Measurements from ENCODE around the gene GNB1L. TPM values are rescaled to one million over a fixed set of nuclear protein-coding genes. Genes with fewer than 3 reads are reported as not detected.

Gene GNB1L
- total RNA-seq, 1 experiment from 2014 or later: 18.0 TPM

GRCh38 chr22:19824212-19824925, 30.3 kb downstream of the GNB1L start:
- ATAC-seq: no peak
- H3K36me3 Mint-ChIP-seq: 0 out of 2 replicates have a peak, but pooled peaks cover 3% of the 10 kb centered on the region
- H3K9me3 Mint-ChIP-seq: peaks cover 12% of the 10 kb centered on the region
- H3K4me3 Mint-ChIP-seq: no peak overlapping the region
- CTCF ChIA-PET: interaction anchor here (1.1 to 4.0 kb wide), 2 partner anchors 23 to 94 kb away, joined by 3 to 13 read pairs; no protein-coding TSS in a partner anchor
- TF ChIP-seq USF2 (CRISPR knock-in tag; IDR thresholded peaks at IDR 0.05): no peak
- TF ChIP-seq GABPB1 (CRISPR knock-in tag; IDR thresholded peaks at IDR 0.05): 0 out of 2 replicates have a peak, but pooled peaks have one; percentile 5
- TF ChIP-seq ETV6 (CRISPR knock-in tag; IDR thresholded peaks at IDR 0.05): no peak
- no peak for TF ChIP-seq ZNF671 (CRISPR knock-in tag; IDR thresholded peaks at IDR 0.05)
- no peak overlapping the region for H3K27ac Mint-ChIP-seq
- DNase-seq (ENCODE audit: low spot score): no peak
- no peaks in the 10 kb centered on the region for H3K27me3 Mint-ChIP-seq (ENCODE audit: low read depth)
- H3K4me1 Mint-ChIP-seq: peaks cover 5% of the 10 kb centered on the region; the same call in 1 of the 2 replicates
- POLR2A ChIA-PET: no interaction called here

GRCh38 chr22:19823902-19824211, 30.8 kb downstream of the GNB1L start:
- DNase-seq (ENCODE audit: low spot score) (no peak), ATAC-seq (no peak)
- no peak for TF ChIP-seq MYBL2 (CRISPR knock-in tag; IDR thresholded peaks at IDR 0.05)
- 0 out of 2 replicates have a peak, but pooled peaks have one; percentile 12 for TF ChIP-seq GABPB1 (CRISPR knock-in tag; IDR thresholded peaks at IDR 0.05)
- Mint-ChIP-seq H3K36me3 (0 out of 2 replicates have a peak, but pooled peaks cover 3% of the 10 kb centered on the region), H3K9me3 (peaks cover 12% of the 10 kb centered on the region), H3K4me3 (no peak overlapping the region), H3K27ac (peak overlapping the region; percentile 53), H3K4me1 (peaks cover 5% of the 10 kb centered on the region; the same call in 1 of the 2 replicates), H3K27me3 (ENCODE audit: low read depth) (no peaks in the 10 kb centered on the region)
- ChIA-PET CTCF (interaction anchor here (1.2 to 4.0 kb wide), 2 partner anchors 93 to 144 kb away, joined by 3 to 13 read pairs; no protein-coding TSS in a partner anchor), POLR2A (no interaction called here)

DNA sequence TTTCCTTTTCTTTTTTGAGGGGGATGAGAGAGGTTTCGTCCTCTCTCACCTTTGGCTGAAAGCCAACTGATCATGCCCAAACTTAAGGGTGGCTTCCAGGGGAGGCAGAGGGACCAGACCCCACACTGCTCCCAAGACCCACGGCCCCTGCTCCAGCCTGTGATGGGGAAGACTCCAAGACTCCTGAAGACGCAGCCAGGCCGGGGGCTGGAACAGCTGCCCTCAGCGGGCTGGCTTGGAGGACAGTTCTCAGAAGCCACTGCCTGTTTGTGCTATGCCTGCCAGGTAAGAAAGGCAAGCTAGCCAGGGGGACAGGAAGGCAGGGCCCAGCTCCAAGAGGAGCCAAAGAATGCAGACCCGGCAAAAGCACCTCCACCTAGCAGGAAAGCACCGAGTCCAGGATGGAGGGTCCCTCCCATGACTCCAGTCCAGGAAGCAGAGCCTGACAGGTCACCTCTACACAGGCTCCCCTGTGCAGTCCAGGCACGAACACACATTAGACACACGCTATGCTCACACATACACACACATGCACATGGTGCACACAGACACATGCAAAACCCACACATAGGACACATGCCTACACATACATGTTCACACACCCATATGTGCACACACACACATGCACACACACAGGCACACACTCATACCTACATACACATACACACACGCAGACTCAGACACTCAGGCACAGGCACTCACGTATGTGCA, 31.3 kb downstream of the GNB1L start:
- TF ChIP-seq, protein P1, sequence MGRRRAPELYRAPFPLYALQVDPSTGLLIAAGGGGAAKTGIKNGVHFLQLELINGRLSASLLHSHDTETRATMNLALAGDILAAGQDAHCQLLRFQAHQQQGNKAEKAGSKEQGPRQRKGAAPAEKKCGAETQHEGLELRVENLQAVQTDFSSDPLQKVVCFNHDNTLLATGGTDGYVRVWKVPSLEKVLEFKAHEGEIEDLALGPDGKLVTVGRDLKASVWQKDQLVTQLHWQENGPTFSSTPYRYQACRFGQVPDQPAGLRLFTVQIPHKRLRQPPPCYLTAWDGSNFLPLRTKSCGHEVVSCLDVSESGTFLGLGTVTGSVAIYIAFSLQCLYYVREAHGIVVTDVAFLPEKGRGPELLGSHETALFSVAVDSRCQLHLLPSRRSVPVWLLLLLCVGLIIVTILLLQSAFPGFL (CRISPR knock-in tag; IDR thresholded peaks at IDR 0.05; ENCODE audit: borderline replicate concordance): no peak
- TF ChIP-seq CDX4 (CRISPR knock-in tag; IDR thresholded peaks at IDR 0.05; ENCODE audit: borderline replicate concordance): no peak
- 0 out of 2 replicates have a peak, but pooled peaks have one; percentile 3 for TF ChIP-seq GABPB1 (CRISPR knock-in tag; IDR thresholded peaks at IDR 0.05)
- ATAC-seq: no peak
- CTCF ChIA-PET: interaction anchor here (0.6 to 4.0 kb wide), 4 partner anchors 90 to 1846 kb away, joined by 3 to 13 read pairs (median 4); no protein-coding TSS in a partner anchor
- Mint-ChIP-seq H3K27ac (peak overlapping the region; percentile 53), H3K36me3 (0 out of 2 replicates have a peak, but pooled peaks cover 3% of the 10 kb centered on the region), H3K27me3 (ENCODE audit: low read depth) (no peaks in the 10 kb centered on the region), H3K4me3 (no peak overlapping the region), H3K4me1 (peaks cover 5% of the 10 kb centered on the region; the same call in 1 of the 2 replicates), H3K9me3 (peaks cover 12% of the 10 kb centered on the region)
- DNase-seq (ENCODE audit: low spot score): no peak
- POLR2A ChIA-PET: no interaction called here

- ATAC-seq (no peak), DNase-seq (ENCODE audit: low spot score) (no peak)
- Mint-ChIP-seq H3K9me3 (peaks cover 12% of the 10 kb centered on the region), H3K27ac (no peak overlapping the region), H3K4me1 (peaks cover 5% of the 10 kb centered on the region; the same call in 1 of the 2 replicates), H3K4me3 (no peak overlapping the region), H3K27me3 (ENCODE audit: low read depth) (no peaks in the 10 kb centered on the region), H3K36me3 (0 out of 2 replicates have a peak, but pooled peaks cover 3% of the 10 kb centered on the region)
- ChIA-PET CTCF (interaction anchor here (0.5 to 4.0 kb wide), 8 partner anchors 13 to 1846 kb away, joined by 3 to 13 read pairs (median 3); no protein-coding TSS in a partner anchor), POLR2A (no interaction called here)
- TF ChIP-seq ELF4 (CRISPR knock-in tag; IDR thresholded peaks at IDR 0.05; ENCODE audit: low read depth): no peak
- no peak for TF ChIP-seq FOXK1 (CRISPR knock-in tag; IDR thresholded peaks at IDR 0.05)
- no peak for TF ChIP-seq CREM (CRISPR knock-in tag; IDR thresholded peaks at IDR 0.05)
- no peak for TF ChIP-seq CTCF (IDR thresholded peaks at IDR 0.05)
- no peak for TF ChIP-seq ZNF671 (CRISPR knock-in tag; IDR thresholded peaks at IDR 0.05)
- no peak for TF ChIP-seq IRF2 (CRISPR knock-in tag; IDR thresholded peaks at IDR 0.05; ENCODE audit: borderline replicate concordance, low read depth)
- TF ChIP-seq SMAD3 (CRISPR knock-in tag; IDR thresholded peaks at IDR 0.05; ENCODE audit: borderline replicate concordance): no peak
- TF ChIP-seq MYBL2 (CRISPR knock-in tag; IDR thresholded peaks at IDR 0.05): no peak
Measured at GRCh38 chr22:19822301-19823117, 32.2 kb downstream of the GNB1L start.

All from WTC11 (cell line).